Activated CD8-positive, alpha-beta memory T cell treated with anti-CD3 and anti-CD28 coated beads, Interleukin-2, amount 10 ng/mL, durations not matched to agents 7 days and 5 days (primary cell): ENCODE results near the gene LRMDA. TPM values are rescaled to one million over a fixed set of nuclear protein-coding genes. Genes with fewer than 3 reads are reported as not detected.

Source experiments
- ATAC-seq: fragments of 150-1000 bp; cut with Tn5 transposase; one replicate; pipeline ENCODE4 v1.10.0; 2021; ENCODE audit warnings: moderate library complexity
- CTCF ChIA-PET: fragments of 350-600 bp; sonication (Branson Sonifier 250); formaldehyde crosslinking; loops from one replicate; lab custom pipeline; 2021; ENCODE audit warnings: antibody characterized with exemption; lab: Charles Lee
- DNase-seq: peaks from one replicate; pipeline ENCODE4 v3.0.0-alpha.2; 2020
- H3K27ac Mint-ChIP-seq: one replicate; pipeline ENCODE4 v1.8.0; 2021; ENCODE audit warnings: mild to moderate bottlenecking, mixed read lengths
- H3K27me3 Mint-ChIP-seq: one replicate; pipeline ENCODE4 v1.8.0; 2021; ENCODE audit warnings: mixed read lengths
- H3K36me3 Mint-ChIP-seq: one replicate; pipeline ENCODE4 v1.8.0; 2021; ENCODE audit warnings: mild to moderate bottlenecking, mixed read lengths
- H3K4me1 Mint-ChIP-seq: one replicate; pipeline ENCODE4 v1.8.0; 2021; ENCODE audit warnings: mixed read lengths
- H3K4me3 Mint-ChIP-seq: one replicate; pipeline ENCODE4 v1.8.0; 2021; ENCODE audit warnings: mild to moderate bottlenecking, moderate library complexity, mixed read lengths
- H3K9me3 Mint-ChIP-seq: one replicate; pipeline ENCODE4 v1.8.0; 2022; ENCODE audit warnings: low read depth, mixed read lengths
- total RNA-seq, 2 experiments: library from RNA; stranded (reverse); gene quantifications; one replicate each; pipeline ENCODE4 v1.2.3, GENCODE V29; 2021

LRMDA gene
- total RNA-seq, 2 experiments from 2014 or later, result not detected

DNA sequence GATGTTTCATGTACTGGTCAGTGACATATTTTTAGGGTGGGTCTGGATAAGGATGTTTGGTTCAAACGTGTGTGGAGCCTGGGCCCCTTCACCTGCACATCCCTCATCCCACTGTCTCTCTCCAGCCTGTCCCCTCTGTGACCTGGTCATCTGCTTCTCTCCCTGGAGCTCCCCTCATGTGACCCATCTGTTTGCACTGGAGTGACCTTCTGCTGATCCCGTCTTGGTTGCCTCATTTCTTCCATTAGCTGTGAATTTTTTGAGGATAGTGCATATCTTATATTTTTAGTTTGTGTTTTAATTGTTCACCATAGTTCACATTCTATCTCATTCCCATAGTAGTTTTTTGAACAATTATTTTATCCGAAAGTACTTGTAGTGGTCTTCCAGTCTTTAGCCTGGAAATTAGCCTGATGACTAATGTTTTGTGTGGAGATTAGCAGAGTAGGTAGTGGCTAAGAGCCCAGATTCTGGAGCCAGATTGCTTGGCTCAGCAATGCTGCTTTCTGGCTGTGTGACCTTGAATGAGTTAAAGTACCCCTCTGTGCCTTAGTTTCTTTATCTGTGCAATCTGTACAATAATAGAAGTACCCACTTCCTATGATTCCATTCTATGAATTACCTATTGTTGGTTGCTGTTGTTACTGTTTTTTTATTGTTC, 224.5 kb downstream of the LRMDA start:
- Mint-ChIP-seq H3K4me3 (no peak overlapping the region), H3K27me3 (peaks cover 2% of the 10 kb centered on the region), H3K9me3 (no peaks in the 10 kb centered on the region), H3K27ac (no peak overlapping the region), H3K4me1 (no peaks in the 10 kb centered on the region), H3K36me3 (no peaks in the 10 kb centered on the region)
- ATAC-seq (no peak), DNase-seq (no peak)
- CTCF ChIA-PET, result no interaction called here

DNA sequence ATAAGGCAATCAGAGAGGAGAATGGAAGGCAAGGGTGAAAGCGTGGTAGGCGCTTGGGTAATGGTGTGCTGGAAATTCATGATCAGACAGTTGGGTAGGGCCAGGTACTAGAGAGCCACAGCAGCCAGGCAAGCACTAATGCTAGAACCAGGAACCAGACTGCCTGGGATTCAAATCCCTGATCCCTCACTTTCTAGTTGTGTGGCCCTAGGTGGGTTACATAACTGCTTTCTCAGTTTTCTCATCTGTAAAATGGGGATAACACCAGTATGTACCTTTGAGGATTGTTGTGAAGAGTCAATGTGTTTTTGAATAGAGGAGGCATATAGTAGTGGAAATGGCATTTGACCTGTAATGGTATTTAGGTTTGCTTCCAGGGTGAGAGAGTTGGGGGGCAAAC, 225.9 kb downstream of the LRMDA start:
- CTCF ChIA-PET, result no interaction called here
- H3K27me3 Mint-ChIP-seq, result peaks cover 2% of the 10 kb centered on the region
- H3K4me3 Mint-ChIP-seq, result no peak overlapping the region
- DNase-seq, result no peak
- no peak for ATAC-seq
- H3K4me1 Mint-ChIP-seq, result no peaks in the 10 kb centered on the region
- no peaks in the 10 kb centered on the region for H3K9me3 Mint-ChIP-seq
- no peak overlapping the region for H3K27ac Mint-ChIP-seq
- no peaks in the 10 kb centered on the region for H3K36me3 Mint-ChIP-seq

DNA sequence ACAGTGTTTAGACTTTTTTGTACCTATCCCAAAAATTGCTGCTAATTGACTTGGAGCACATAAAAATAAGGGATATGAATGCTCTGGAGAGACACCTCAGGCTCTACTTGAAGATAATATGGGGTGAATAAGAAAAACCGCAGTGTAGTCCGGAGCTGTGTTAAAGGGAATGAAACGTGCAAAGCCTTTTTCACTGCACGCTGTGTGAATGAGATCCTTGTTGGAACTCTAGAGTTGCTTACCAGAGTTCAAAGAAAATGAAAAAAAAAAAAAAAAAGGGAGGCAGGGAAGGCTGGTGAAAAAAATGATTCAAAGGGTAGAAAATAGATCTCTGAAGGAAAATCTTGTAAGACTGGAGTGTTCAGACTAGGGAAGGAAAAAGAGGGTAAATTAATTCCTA, 226.6 kb downstream of the LRMDA start:
- CTCF ChIA-PET, result no interaction called here
- Mint-ChIP-seq H3K4me3 (no peak overlapping the region), H3K9me3 (no peaks in the 10 kb centered on the region), H3K4me1 (no peaks in the 10 kb centered on the region), H3K27ac (no peak overlapping the region), H3K36me3 (no peaks in the 10 kb centered on the region), H3K27me3 (peaks cover 2% of the 10 kb centered on the region)
- ATAC-seq (no peak), DNase-seq (no peak)

DNA sequence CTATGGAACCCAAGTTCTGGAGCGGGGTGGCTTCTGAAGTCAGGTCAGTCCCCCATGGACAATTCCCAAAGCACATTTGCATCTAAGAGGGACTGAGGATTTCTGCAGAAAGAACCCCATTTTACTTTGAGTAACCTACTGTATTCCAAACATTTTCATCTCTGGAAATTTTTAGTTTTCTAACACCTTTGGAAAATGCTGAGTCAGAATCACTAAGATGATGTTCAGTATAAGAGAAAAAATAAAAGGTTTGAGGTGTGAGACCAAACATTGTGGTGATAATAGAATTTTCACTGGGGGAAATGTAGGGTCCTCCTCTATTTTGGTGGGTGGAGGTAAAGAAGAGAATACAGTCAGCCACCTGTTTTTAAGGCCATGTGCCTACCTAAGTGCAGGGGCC, 227.1 kb downstream of the LRMDA start:
- no peaks in the 10 kb centered on the region for H3K9me3 Mint-ChIP-seq
- ATAC-seq (no peak), DNase-seq (no peak)
- no peaks in the 10 kb centered on the region for H3K36me3 Mint-ChIP-seq
- H3K4me1 Mint-ChIP-seq, result no peaks in the 10 kb centered on the region
- H3K27me3 Mint-ChIP-seq, result peaks cover 2% of the 10 kb centered on the region
- CTCF ChIA-PET, result no interaction called here
- no peak overlapping the region for H3K4me3 Mint-ChIP-seq
- no peak overlapping the region for H3K27ac Mint-ChIP-seq

DNA sequence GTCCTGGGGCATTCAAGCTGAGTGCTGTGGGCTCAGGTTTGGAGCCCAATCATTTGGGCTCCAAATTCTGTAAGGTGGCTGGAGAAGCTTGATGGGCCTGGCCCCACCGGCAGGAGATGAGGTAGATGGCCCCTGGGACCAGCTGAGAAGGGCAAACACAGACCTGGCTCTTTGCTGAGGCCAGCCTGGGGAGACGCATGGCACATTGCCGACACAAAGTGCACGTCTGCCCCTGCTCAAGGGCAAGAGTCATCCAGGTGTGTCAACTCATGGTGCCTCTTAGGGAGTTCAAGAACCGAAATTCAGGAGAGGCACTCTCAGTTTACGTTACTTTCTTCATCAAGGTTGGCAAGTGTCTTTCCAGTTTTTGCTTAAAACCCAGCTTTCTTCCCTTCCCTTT, 227.5 kb downstream of the LRMDA start:
- Mint-ChIP-seq H3K9me3 (no peaks in the 10 kb centered on the region), H3K27me3 (peaks cover 2% of the 10 kb centered on the region), H3K27ac (no peak overlapping the region), H3K36me3 (no peaks in the 10 kb centered on the region), H3K4me3 (no peak overlapping the region), H3K4me1 (no peaks in the 10 kb centered on the region)
- no peak for DNase-seq
- ATAC-seq, result no peak
- CTCF ChIA-PET, result no interaction called here

DNA sequence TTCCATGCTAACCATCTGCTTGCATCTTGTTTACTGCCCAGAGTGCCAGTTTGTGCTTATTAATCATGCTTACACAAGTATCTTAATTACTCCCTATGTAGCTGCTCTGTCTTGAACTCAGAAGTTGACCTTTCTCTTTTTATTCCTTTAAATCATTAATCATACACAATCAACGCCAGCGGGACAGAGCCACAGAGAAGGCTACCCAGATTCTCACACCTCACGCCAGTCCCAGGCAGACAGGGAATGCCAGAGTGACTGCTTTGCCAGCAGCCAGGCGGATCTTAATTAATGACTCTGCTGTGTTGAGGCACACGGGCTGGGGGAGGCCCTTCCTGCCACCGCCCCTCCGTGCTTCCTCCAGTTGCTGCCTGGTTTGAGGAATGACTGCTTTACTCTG, 229.4 kb downstream of the LRMDA start:
- no peaks in the 10 kb centered on the region for H3K9me3 Mint-ChIP-seq
- ATAC-seq, result no peak
- H3K4me3 Mint-ChIP-seq, result no peak overlapping the region
- no peaks in the 10 kb centered on the region for H3K36me3 Mint-ChIP-seq
- peaks cover 5% of the 10 kb centered on the region for H3K27me3 Mint-ChIP-seq
- no peaks in the 10 kb centered on the region for H3K4me1 Mint-ChIP-seq
- DNase-seq, result no peak
- no peak overlapping the region for H3K27ac Mint-ChIP-seq
- CTCF ChIA-PET, result no interaction called here

DNA sequence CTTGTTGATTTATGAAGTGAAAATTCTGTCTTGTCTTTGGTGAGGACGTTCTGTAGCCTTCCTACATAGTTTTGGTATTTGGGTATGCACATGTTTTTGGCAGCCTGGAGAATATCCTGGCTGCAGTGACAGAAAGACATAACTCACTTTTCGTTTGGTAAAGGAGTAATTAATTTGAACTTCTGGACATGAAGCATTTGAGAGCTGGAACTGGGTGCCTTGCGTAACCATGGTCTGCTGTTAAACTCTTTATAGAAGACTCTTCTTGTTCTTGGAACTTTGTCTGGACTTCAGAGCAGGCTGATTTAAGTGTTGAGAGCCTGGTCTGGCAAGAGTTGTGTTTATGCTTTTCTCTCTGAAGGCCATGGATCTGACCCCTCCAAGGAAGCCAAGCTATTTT, 231.3 kb downstream of the LRMDA start:
- Mint-ChIP-seq H3K9me3 (no peaks in the 10 kb centered on the region), H3K36me3 (no peaks in the 10 kb centered on the region), H3K4me3 (no peak overlapping the region), H3K4me1 (no peaks in the 10 kb centered on the region), H3K27me3 (peaks cover 5% of the 10 kb centered on the region), H3K27ac (no peak overlapping the region)
- DNase-seq (no peak), ATAC-seq (no peak)
- CTCF ChIA-PET, result no interaction called here

DNA sequence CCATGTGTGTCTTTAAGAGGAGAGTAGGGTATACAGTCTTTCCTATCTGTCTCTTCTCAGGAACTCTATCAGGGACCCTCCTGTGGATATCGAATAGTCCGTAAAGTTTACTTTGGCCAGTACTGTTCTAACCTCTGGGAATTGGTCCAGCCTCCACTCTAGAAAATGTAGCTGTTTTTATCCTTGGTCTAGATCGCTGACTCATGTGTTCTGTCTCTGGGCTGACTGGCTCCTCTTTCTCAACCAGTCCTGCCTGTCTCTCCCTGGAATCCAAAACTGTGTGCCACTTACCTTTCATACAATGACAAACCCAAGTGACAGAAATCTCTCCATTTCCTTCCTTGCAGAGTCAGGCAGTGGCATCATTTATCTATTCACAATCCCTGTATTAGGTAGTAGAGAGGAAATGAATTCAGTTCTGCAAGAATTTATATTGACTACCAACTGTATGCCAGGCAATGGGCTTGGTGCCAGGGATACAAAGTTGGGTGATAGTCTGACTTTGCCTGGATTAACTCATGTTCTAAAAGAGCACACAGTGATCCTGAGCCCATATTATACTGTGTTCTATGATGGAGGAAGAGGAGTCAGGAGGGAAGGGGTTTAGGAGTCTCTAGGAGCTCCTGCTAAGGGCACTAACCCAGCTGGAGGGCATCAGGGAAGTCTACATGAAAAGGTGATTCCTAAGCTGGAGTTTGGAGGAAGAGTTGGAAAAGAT, 232.7 kb downstream of the LRMDA start:
- CTCF ChIA-PET, result no interaction called here
- ATAC-seq, result no peak

DNA sequence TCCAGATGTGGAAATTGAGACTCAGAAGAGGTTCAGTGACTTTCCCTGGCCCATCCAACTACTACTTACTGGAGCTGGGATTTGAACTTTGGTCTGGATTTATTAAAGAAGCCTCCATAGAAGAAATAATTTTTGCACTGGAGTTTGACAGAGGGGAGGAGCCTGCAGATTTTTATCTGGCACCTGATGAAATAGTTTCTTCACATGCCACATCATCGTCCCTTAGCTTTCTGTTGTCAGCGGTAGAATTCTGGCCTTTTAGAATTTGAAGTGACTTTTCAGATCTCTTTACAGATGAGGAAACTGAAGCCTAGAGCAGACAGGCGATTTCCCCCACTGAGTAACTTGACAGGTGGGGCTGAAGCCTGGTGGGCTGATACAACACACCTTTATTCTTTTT, 233.5 kb downstream of the LRMDA start:
- Mint-ChIP-seq H3K27me3 (peaks cover 3% of the 10 kb centered on the region), H3K4me3 (no peak overlapping the region), H3K36me3 (no peaks in the 10 kb centered on the region), H3K4me1 (no peaks in the 10 kb centered on the region), H3K27ac (no peak overlapping the region), H3K9me3 (no peaks in the 10 kb centered on the region)
- no peak for DNase-seq
- CTCF ChIA-PET, result no interaction called here
- ATAC-seq, result no peak

More for the DNA sequence above, 232.7 kb downstream of the LRMDA start:
- Mint-ChIP-seq H3K4me1 (no peaks in the 10 kb centered on the region), H3K4me3 (no peak overlapping the region), H3K27ac (no peak overlapping the region), H3K36me3 (no peaks in the 10 kb centered on the region), H3K9me3 (no peaks in the 10 kb centered on the region), H3K27me3 (peaks cover 5% of the 10 kb centered on the region)
- DNase-seq, result no peak

DNA sequence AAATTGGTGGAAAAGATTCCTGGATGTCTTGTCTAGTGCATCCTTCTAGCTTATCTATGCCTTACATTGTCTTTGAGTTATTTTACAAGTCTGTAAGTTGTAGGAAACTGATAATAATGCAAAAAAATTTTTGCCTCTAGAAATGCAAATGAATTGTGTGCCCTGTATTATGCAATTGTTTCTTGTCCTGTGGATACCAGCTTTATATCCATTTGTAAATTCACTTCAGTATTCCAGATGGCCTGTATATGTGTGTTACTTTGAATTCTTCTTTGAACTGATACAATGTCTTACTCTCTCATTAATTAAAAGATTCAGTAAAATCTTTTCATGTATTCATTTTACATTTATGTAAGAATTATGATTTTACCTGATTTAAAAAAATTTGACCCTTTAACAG, 234.3 kb downstream of the LRMDA start:
- DNase-seq (no peak), ATAC-seq (no peak)
- CTCF ChIA-PET, result no interaction called here
- peaks cover 3% of the 10 kb centered on the region for H3K27me3 Mint-ChIP-seq
- H3K36me3 Mint-ChIP-seq, result no peaks in the 10 kb centered on the region
- no peaks in the 10 kb centered on the region for H3K9me3 Mint-ChIP-seq
- no peak overlapping the region for H3K27ac Mint-ChIP-seq
- no peaks in the 10 kb centered on the region for H3K4me1 Mint-ChIP-seq
- H3K4me3 Mint-ChIP-seq, result no peak overlapping the region

DNA sequence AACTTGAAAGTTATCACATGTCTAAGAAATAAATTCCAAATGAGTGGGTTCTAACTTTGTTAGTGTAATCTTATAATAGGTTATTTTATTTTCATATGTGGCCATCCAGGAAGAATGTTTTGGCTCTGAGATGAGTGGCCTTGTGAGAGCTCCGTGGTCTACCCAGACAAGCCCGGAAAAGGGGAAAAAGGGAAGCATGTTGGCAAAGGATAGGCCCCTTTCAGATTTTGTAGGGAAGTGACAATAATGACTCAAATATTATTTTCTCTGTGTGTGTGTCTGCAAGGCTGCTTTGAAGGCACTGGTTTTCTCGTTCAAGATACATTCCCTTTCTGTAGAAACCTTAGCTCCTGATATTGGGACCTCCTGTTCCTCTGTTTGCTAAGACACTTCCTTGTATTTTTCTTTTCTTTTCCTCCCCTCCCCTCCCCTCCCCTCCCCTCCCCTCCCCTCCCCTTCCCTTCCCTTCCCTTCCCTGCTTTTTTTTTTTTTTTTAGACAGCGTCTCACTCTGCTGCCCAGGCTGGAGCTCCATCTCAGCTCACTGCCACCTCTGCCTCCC, 240.8 kb downstream of the LRMDA start:
- Mint-ChIP-seq H3K27ac (no peak overlapping the region), H3K4me3 (no peak overlapping the region), H3K9me3 (no peaks in the 10 kb centered on the region), H3K4me1 (no peaks in the 10 kb centered on the region), H3K36me3 (no peaks in the 10 kb centered on the region), H3K27me3 (no peaks in the 10 kb centered on the region)
- CTCF ChIA-PET, result no interaction called here
- no peak for DNase-seq
- ATAC-seq, result no peak

DNA sequence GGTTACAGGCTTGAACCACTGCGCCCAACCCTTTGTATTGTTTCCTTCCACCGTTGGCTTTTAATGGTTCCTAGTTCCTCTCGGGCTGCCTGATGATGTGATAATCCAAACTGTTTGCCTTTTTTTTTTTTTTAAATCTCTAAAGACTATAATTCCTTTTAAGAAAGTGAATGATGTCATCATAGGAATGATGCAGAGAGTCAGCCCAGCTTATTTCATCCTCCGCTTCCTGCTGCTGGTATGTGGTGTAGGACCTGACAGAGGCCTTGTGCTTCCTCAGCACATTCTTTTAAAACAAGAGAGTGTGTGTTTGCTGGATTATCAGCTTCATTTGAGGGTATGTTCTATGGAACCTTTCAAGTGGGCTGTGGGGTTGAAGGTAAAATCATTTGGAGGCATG, 241.4 kb downstream of the LRMDA start:
- CTCF ChIA-PET, result no interaction called here
- H3K27me3 Mint-ChIP-seq, result no peaks in the 10 kb centered on the region
- H3K36me3 Mint-ChIP-seq, result no peaks in the 10 kb centered on the region
- no peak overlapping the region for H3K27ac Mint-ChIP-seq
- H3K4me1 Mint-ChIP-seq, result no peaks in the 10 kb centered on the region
- H3K4me3 Mint-ChIP-seq, result no peak overlapping the region
- no peaks in the 10 kb centered on the region for H3K9me3 Mint-ChIP-seq
- ATAC-seq, result no peak
- DNase-seq, result no peak

DNA sequence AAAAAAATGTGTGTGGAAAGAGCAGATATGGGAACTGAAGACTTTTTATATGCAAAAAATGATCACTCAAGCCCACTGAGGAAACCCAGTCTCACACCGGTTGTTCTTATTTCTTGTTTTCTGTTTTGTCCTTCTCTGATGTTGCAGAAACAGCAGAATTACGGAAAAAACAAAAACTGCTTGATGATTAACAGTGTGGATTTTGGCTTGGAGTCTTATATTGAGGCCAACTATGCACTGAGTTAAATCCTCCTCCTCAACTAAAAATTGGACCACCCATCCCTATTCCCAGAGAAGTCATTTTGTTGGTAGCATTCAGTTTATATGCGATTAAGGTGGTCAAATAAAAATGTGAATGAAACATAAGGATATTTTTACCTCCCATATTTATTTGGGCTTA, 246.1 kb downstream of the LRMDA start:
- no peaks in the 10 kb centered on the region for H3K9me3 Mint-ChIP-seq
- no peak overlapping the region for H3K27ac Mint-ChIP-seq
- H3K36me3 Mint-ChIP-seq, result no peaks in the 10 kb centered on the region
- CTCF ChIA-PET, result no interaction called here
- H3K27me3 Mint-ChIP-seq, result peaks cover 8% of the 10 kb centered on the region
- no peaks in the 10 kb centered on the region for H3K4me1 Mint-ChIP-seq
- H3K4me3 Mint-ChIP-seq, result no peak overlapping the region
- no peak for DNase-seq
- no peak for ATAC-seq

DNA sequence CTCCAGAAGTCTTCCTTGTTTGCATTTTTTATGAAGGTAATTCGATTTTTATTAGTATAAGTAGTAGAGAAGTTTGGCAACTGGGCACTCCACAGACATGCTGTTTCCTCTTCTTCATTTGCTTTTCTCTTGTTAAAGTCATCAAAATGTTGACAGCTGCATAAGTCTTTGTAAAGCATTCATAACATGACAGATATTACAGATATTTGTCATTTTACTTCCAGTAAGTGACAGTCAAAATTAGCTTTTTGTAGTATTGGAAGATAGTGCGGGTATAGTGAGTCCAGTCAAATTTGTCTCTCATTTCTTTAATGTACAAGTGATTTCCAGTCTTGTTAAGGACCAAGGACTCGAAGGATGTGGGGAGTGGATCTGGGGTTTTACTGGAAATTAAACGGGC, 247.1 kb downstream of the LRMDA start:
- no peaks in the 10 kb centered on the region for H3K4me1 Mint-ChIP-seq
- ATAC-seq (no peak), DNase-seq (no peak)
- H3K36me3 Mint-ChIP-seq, result no peaks in the 10 kb centered on the region
- H3K9me3 Mint-ChIP-seq, result no peaks in the 10 kb centered on the region
- H3K27ac Mint-ChIP-seq, result no peak overlapping the region
- CTCF ChIA-PET, result no interaction called here
- peaks cover 8% of the 10 kb centered on the region for H3K27me3 Mint-ChIP-seq
- H3K4me3 Mint-ChIP-seq, result no peak overlapping the region
